Central memory CD4-positive, alpha-beta T cell (primary cell): ENCODE data around the gene CAPN8.

ENCODE experiments used
- DNase-seq: peaks from one replicate; pipeline ENCODE4 v3.0.0; 2022

The CAPN8 gene

GRCh38 chr1:223653431-223653830 lies 12.1 kb downstream of the CAPN8 start:
- no peak for DNase-seq

DNA sequence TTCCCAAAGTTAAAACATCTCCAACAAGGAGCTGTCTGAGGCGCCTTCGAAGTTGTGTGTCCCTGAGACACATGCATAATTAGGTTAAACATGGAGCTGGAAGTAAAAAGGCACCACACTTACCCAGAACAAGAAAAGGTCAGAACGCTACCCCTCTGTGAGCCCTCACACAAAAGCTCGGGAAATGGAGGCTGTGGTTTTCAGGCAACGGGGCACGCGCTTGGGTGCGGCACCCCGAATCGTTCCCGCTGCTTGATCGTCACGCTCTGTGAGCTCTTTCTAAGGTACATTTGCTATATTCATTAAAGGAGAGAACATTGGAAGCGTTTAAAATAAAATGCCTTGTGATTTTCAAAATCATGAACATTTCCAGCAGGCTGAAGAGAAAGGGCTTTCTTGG lies 12.5 kb downstream of the CAPN8 start:
- no peak for DNase-seq

- no peak for DNase-seq
Measured at GRCh38 chr1:223652436-223652941, 13.0 kb downstream of the CAPN8 start.

DNA sequence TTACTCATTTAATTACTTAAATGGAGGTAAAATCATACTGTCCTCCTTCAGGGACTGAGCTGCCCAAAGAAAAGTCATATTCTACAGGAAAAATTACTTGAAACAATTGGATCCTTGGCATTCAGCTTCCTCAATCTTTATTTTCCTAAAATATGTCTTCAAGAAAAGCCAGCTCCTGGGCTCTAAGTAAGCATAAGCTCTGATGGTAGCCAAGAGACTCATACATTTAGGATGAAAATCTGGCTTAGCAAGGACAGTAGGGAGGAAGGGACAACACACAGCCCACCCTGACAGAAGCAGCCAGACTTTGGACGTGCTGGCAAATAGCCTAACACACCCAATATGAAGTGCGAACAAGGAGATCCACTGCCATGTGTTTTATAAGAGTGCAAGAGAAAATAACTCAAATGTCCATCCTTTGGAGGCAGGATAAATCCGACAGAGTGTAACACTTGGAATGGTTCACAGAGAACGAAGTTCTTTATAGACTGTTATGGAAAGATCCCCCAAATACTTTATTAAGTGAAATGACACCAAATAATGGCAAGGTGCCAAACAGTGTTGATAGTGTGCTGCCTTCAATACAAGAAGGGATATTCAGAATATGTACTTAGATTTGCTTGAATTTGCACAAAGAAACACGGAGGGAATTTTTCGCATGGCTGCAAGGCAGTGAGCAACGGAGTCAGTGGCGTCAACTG lies 14.1 kb downstream of the CAPN8 start:
- DNase-seq, result no peak

GRCh38 chr1:223650465-223650864 lies 15.0 kb downstream of the CAPN8 start:
- no peak for DNase-seq

DNA sequence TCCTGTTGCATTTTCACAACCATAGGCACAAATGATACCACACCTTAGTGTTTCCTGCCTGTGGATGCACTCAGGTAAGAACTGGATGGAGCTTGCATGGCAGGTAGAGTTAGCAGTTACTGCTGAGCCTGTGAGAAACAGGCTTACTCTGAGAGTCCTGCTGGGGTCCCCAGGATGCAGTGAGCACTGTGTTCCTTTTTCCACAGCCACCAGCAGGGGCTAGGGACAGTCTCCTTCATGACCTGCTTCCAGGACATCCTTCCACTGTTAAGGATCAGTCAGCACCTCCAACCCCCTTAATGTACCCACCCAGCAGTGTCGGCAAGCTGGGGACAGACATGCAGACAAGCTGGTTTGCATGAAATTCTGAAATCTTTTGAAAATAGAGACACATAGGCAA lies 16.3 kb downstream of the CAPN8 start:
- DNase-seq, result no peak

GRCh38 chr1:223647249-223647648 lies 18.3 kb downstream of the CAPN8 start:
- no peak for DNase-seq

- no peak for DNase-seq
Measured at GRCh38 chr1:223645903-223646302, 19.6 kb downstream of the CAPN8 start.

- DNase-seq, result no peak
Measured at GRCh38 chr1:223642237-223642636, 23.3 kb downstream of the CAPN8 start.

DNA sequence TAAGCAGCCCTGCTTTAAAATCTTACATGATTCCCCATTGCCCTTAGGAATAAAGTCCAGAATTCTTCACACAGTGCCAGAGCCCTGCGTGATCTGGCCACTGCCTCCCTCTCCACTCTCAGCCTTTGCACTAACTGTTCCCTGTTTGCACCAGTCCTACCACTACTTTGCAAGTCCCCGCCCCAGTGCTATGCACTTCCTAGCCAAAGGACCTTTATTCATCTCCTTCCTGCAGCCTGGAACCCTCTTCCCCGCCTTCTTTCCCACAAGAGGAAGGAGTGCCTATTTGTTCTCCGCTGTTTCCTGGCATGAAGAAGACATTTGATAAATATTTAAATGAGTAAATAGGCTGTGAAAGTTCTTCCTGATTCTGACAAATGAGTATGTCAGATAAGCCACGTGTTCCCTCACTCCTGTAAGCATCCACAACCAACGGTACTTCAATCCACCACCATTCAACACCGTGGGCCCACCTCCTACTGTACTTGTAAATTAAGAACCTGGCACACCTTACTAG lies 23.9 kb downstream of the CAPN8 start:
- no peak for DNase-seq

- no peak for DNase-seq
Measured at GRCh38 chr1:223639331-223639749, 26.2 kb downstream of the CAPN8 start.

DNA sequence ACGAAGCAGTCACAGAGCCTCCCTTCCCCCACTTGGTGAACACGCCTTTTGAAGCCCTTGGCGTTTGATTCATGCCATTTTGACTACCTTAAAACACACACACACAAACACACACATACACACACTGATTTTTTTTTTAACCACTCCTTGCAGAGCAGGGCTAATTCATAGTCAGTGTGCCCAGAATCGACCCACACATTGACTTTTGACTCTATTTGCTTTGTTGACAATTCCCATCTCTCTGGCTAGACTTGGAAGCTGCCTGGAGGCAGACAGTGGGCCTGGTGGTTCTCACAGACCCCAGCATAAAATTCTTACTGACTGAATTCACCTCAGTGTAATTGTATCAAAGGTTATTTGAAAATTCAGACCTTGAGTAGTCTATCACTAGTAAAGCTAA lies 30.3 kb downstream of the CAPN8 start:
- no peak for DNase-seq

DNA sequence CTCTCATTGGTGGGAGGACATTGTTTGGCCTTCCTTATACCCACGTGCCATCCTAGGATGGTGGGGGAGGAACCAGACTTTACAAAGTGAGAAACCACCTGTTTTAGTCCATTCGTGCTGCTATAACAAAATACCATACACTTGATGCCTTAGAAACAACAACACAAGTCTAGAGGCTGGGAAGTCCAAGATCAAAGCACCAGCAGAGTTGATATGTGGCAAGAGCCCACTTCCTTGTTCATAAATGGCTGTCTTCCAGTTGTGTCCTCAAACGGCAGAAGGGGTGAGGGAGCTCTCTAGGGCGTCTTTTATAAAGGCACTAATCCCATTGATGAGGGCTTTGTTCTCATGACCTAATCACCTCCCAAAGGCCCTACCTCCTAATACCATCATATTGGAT lies 31.1 kb downstream of the CAPN8 start:
- no peak for DNase-seq

DNA sequence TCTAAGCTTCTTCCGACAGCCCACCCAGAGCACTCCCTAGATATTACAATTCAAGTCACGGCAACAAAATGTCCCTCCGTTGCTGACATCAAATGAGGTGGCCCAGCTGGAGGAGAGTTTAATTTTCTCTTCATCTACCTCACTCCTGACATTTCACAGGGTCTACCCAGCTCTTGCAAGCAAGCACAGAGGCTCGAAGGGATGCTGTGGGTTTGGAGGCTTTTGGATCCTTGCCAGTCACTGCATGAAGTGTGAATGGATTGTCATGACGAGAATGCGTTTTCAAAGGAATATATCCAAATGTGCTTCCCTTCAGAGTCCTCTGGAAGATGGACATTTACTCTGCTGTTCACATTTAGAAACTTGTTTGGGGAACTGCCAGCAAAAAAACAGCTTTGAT lies 33.5 kb downstream of the CAPN8 start:
- no peak for DNase-seq

DNA sequence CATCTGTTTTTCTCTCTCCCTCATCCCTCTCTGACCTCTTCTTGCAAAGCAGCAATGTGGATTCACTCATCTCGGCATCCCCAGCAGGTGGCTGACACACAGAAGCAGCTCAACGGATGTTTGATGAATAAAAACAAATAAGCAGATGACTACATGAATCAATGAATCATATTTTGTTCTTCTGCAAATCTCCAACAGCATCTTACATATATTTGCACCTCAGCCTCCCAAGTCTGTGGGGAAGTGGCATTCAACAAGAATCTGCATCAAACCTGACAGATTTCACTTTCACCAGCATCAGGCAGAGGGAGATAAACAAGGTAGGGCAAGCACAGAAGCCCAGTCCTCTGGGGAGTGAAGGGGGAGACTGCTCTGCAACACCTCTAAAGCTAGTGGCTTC lies 34.0 kb downstream of the CAPN8 start:
- no peak for DNase-seq

DNA sequence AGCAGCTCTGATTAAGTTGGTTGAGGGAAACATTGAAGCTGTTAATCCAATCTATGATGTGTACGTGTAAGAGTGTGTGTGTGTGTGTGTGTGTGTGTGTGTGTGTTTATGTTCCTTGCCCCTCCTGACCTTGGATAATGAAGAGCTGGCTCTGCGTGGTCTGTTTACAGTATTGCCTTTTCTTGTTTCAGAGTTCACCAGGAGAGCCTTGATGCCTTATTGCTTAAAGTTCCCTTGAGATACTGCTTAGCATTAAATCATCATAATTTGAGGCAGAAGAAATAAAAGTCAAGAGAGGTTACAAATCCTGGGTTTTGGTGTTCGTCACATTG lies 36.4 kb downstream of the CAPN8 start:
- no peak for DNase-seq

- DNase-seq, result peak; percentile 15
Measured at GRCh38 chr1:223628233-223629125, 37.0 kb downstream of the CAPN8 start.

DNA sequence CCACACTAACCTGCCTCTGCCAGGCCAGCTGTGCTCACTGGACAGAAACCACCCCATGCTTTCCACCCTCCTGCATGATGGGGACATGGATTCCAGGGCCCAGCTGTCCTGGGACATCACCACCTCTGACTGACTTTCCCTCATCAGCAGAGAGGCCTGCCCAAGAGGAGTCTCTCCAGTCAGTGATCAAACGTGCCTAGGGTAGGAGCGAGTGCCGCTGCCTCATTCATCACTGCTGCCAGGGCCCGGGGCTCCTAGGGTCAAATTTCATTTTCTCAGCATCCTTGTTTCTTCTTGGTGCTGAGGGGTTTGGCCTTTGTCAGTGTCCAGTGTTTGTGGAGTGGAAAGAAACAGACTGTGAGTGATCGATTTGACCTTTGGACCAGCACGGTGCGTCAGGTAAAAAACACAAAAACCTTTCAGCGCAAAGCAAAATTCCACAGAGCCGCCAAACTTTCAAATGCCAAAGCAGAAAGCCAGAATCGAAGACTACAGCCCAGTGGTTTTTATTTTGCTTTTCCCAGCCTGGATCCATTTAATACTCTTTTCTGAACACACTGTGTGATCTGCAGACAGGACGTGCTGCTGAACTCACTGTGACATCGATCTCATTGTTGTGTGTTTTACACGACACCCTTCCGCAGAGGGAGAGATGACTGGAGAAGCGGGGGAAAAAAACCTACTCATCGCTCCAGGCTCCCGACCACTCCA lies 43.2 kb downstream of the CAPN8 start:
- DNase-seq, result no peak

DNA sequence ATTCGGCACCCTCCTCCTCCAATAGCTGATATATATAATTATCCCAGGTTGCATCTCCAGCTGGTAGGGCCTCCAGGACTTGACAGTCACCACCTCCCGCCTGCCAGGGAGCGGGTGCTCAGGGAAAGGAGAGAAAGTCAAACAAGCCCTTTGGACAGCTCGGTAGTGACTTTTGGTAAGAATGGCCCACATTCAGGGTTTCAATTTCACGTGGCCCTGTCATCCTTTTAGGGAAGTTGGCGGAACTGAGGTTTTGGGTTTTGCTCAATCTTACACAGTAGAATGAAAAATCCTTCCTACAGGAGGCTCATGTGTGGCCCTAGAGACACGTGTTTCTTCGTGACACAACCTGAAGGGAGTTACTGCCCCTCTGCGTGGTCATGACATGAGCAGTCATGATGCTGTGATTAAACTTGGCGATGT lies 44.2 kb downstream of the CAPN8 start:
- DNase-seq, result no peak

- no peak for DNase-seq
Measured at GRCh38 chr1:223620297-223620897, 45.1 kb downstream of the CAPN8 start.

- DNase-seq, result no peak
Measured at GRCh38 chr1:223618680-223619079, 46.8 kb downstream of the CAPN8 start.

DNA sequence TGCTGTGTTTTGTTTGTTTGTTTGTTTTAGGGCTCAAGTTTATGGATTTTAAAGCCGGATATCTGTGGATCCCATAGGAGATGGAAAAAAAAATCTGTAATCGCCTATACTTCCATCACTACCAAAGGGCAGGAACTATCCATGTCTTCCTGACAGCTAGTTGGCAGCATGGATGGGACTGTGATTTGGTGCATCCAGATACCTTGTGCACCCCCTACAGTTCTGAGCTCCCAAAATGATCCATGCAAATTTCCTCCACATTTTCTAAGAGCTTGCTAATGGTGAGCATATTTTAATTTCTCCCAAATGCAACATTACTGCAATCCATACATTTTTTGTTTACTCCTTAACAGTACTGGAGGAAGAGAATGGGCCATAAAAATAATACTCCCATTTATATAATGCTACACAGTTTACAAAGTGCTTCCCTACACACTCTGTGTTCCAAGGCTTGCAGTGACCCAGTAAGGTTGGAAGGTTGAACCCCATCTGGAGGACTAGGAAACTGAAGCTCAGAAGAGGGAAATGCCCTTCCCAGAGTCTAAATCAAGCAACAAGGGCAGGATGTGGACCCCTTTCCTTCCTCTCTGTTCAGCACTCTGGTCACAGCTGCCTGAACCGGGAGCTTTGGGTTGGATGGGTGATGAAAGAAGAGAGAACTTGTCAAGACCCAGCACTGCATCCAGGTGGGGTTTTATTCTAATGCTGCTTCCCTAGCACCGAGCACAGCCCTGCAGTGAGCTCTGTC lies 48.0 kb downstream of the CAPN8 start:
- DNase-seq, result no peak
